ENCODE data around the gene ZNG1A.
"Not testable (repeated sequence)": the region's sequence is repeated elsewhere in the genome, so short reads cannot be mapped to it uniquely, and the experiment has no call there.

ZNG1A gene

DNA sequence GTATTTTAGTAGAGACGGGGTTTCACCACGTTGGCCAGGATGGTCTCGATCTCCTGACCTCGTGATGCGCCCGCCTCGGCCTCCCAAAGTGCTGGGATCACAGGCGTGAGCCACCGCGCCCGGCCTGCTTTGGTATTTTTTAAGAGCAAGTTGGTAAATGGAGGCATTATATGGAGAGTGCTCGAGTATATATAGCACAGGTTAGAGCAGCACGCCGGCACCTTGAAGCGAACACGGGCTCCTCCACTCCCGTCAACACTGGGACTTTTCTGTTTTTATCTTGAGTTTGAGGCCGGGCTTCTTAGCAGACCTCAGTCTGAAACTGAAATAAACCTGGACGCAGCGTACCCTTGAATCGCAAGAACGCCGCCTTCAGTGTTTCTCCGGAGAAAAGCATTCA is 35.0 kb upstream of the ZNG1A start:
- not testable (repeated sequence) for H3K9me3 Mint-ChIP-seq; H3K27ac Mint-ChIP-seq; DNase-seq; H3K36me3 Mint-ChIP-seq (ENCODE audit: low read depth)
- H3K27me3 Mint-ChIP-seq: peaks cover 13% of the 10 kb centered on the region
- peaks cover 12% of the 10 kb centered on the region for H3K4me1 Mint-ChIP-seq (ENCODE audit: low read depth)
- peak overlapping the region; percentile 79 for H3K4me3 Mint-ChIP-seq

DNA sequence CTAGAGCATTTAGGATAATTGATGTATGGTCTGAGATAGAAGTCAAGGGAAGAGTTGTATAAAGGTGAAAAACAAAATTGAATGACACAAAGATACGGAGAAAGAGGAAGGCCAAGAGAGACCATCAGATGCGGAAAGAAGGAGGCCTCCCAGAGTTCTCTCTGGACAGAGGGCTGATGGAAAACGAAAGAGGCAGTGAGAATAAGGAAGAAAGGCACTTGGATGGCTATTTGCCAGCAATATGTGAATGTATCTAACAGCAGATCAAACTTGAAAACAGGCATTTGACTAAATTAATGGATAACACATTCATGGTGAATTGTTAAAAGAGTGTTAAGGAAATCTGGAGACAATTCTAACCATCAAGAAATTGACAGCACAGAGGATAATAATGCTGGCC is 33.4 kb upstream of the ZNG1A start:
- Mint-ChIP-seq H3K27ac (no peak overlapping the region), H3K27me3 (peaks cover 13% of the 10 kb centered on the region), H3K36me3 (ENCODE audit: low read depth) (no peaks in the 10 kb centered on the region), H3K4me3 (no peak overlapping the region), H3K9me3 (no peaks in the 10 kb centered on the region), H3K4me1 (ENCODE audit: low read depth) (peaks cover 12% of the 10 kb centered on the region)
- no peak for DNase-seq

DNA sequence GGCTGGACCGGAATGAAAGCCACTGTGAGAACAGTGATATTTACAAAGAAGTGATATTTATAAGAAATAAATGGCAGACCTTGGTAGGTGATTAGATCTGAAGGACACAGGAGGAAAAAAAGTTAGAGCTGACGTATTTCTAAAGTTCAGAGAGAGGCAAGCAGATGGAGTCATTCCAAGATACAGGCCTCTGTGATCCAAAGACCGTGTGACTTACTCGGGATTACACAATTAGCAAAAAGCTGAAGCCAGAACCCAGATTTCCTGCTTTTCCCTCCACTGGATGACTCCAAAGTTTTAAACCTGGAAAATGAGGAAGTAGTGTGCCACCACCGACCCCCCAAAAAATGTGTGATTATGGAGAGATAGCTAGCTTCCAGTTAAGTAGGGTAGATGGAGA is 32.7 kb upstream of the ZNG1A start:
- peaks cover 9% of the 10 kb centered on the region for H3K27me3 Mint-ChIP-seq
- no peak overlapping the region for H3K4me3 Mint-ChIP-seq
- H3K4me1 Mint-ChIP-seq (ENCODE audit: low read depth): peaks cover 12% of the 10 kb centered on the region
- no peak overlapping the region for H3K27ac Mint-ChIP-seq
- no peak for DNase-seq
- H3K36me3 Mint-ChIP-seq (ENCODE audit: low read depth): no peaks in the 10 kb centered on the region
- H3K9me3 Mint-ChIP-seq: no peaks in the 10 kb centered on the region

DNA sequence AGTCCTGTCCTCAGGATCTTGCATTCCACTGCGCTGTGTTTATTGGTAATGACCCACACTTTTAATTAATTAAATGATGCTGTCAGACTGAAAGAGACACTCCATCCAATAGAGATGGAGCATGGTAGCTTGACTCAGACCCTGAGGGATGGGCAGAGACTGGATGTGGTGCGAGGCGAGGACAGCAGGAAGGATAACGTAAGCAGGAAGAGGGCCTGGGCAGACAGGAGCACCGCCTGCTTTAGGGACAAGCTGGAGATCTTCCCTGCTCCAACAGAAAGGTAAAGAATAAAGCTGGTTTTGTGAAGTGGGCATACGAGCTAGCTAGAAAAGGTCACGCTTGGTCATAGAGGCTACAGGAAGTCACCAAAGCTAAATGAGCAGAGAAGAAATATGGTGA is 32.2 kb upstream of the ZNG1A start:
- peaks cover 6% of the 10 kb centered on the region for H3K27me3 Mint-ChIP-seq

DNA sequence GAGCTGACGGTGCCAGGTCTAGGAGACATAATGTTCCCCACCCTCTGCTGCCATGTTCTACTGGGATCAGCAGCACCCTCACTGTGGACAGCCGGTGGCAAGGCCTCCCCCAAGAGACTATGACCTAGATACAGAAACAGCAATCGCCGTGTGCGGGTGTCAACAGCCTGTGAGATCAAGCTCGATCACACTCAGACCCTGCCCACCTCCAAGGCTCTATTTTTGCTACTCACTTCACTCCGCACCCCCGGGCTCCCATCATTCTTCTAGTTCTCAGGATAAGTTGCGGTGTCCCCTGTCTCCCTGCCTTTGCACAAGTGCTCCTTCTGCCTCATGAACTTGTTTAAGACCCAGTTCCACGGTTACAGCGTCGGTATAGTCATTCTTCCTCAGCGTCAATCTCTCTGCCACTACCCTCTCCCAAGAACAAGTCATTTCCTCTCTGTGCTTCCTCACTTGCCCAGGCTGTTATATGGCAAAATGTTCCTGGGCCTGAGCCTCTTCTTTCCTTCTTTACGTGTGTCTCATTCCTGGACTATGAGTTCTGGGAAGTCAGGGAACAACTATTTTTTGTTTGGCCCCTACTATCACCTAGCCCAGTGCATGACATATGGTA is 30.4 kb upstream of the ZNG1A start:
- no peaks in the 10 kb centered on the region for H3K9me3 Mint-ChIP-seq
- H3K36me3 Mint-ChIP-seq (ENCODE audit: low read depth): no peaks in the 10 kb centered on the region
- DNase-seq: no peak
- peaks cover 3% of the 10 kb centered on the region for H3K4me1 Mint-ChIP-seq (ENCODE audit: low read depth)
- H3K27me3 Mint-ChIP-seq: no peaks in the 10 kb centered on the region
- no peak overlapping the region for H3K4me3 Mint-ChIP-seq
- no peak overlapping the region for H3K27ac Mint-ChIP-seq

More for the DNA sequence above, 32.2 kb upstream of the ZNG1A start:
- no peak for DNase-seq
- Mint-ChIP-seq H3K27ac (no peak overlapping the region), H3K9me3 (no peaks in the 10 kb centered on the region), H3K4me3 (no peak overlapping the region), H3K36me3 (ENCODE audit: low read depth) (no peaks in the 10 kb centered on the region), H3K4me1 (ENCODE audit: low read depth) (peaks cover 12% of the 10 kb centered on the region)

DNA sequence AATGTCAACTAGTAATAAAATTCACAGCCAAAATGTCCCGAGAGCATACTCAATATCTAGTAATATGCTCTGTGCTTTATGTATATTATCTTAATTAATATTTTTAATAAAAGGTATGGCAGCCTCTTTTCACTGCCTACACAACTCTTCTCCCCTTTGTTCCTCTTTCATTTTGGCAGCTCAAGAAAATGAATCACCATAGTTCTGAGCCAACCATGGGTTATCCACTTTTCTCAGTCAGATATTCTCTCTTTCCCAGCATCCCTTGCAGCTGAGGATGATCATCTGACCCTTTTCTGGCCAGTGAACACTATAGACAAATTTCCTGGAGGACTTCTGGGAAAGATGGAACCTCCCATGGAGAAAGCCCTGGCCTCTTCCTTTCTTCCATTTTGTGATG is 27.6 kb upstream of the ZNG1A start:
- no peak overlapping the region for H3K4me3 Mint-ChIP-seq
- H3K36me3 Mint-ChIP-seq (ENCODE audit: low read depth): no peaks in the 10 kb centered on the region
- no peaks in the 10 kb centered on the region for H3K9me3 Mint-ChIP-seq

DNA sequence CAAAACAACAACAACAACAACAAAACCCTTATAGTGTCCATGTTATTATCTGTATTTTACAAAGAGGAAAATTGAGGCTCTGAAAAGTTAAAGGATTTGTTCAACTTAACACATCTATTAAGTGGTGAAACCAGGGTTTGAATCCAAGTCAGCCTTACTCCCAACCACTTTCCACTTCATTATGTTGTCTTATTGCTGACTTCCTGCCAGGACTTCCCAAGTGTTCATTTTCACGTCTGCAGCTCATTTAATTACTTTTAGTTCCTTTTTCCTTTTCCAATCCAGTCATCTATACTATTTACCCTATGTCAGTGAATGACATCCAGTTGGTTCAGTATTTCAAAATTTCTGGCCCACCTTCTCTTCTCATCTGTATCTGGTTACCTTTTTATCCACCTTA is 20.7 kb upstream of the ZNG1A start:
- not testable (repeated sequence) for H3K9me3 Mint-ChIP-seq; H3K27ac Mint-ChIP-seq; H3K4me1 Mint-ChIP-seq (ENCODE audit: low read depth); DNase-seq; H3K36me3 Mint-ChIP-seq (ENCODE audit: low read depth); H3K27me3 Mint-ChIP-seq; H3K4me3 Mint-ChIP-seq

More for the DNA sequence above, 27.6 kb upstream of the ZNG1A start:
- no peaks in the 10 kb centered on the region for H3K27me3 Mint-ChIP-seq
- H3K4me1 Mint-ChIP-seq (ENCODE audit: low read depth): no peaks in the 10 kb centered on the region
- no peak overlapping the region for H3K27ac Mint-ChIP-seq
- no peak for DNase-seq

DNA sequence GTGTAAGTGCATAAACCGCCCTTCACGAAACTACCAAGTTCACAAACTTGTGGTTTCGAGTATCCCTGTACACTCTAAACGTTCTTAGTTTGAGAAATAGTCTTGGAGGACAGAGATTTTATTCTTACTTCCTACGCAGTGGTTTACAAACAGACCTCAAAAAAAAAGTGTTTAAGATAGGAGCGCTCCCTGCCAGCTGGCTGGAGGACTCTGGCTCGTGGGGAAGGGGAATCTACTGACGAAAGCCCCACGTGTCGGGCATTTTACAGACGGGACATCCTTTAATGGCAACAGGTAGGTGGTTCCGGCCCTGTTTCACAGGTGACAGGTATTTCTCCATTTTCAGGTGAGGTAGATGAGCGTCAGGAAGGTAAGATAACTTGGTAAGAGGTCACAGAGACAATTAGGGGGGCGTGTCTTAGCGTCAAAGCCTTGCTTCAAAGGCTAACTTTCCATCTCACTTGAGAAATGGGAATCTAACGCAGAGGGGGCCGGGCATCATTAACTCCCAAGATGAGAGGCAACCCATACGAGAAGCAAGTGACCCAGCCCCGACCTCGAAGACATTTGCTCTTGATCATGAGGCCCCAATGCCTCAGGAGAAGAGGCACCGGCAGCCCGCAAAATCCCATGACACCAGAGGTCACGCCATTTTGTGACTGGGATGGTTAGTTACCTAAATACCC is 573 bp downstream of the ZNG1A start:
- H3K36me3 Mint-ChIP-seq (ENCODE audit: low read depth): peaks cover 15% of the 10 kb centered on the region
- H3K9me3 Mint-ChIP-seq; H3K4me1 Mint-ChIP-seq (ENCODE audit: low read depth); H3K27me3 Mint-ChIP-seq: not testable (repeated sequence)
- H3K27ac Mint-ChIP-seq: peak overlapping the region; percentile 95
- DNase-seq: peak; percentile 34
- H3K4me3 Mint-ChIP-seq: peak overlapping the region; percentile 87

DNA sequence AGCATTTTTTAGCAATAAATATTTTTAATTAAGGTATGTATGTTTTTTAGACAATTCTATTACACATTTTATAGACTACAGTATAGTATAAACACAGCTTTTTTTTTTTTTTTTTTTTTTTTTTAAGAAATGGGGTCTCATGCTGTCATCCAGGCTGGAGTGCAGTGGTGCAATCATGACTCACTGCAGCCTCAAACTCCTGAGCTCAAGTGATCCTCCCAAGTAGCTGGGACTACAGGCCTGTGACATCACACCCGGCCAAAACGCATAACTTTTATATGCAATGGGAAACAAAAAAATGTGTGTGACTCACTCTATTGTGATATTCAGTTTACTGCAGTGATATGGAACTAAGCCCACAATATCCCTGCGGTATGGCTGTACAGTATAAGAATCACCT is 9.1 kb downstream of the ZNG1A start:
- not testable (repeated sequence) for H3K27me3 Mint-ChIP-seq; H3K27ac Mint-ChIP-seq; H3K4me3 Mint-ChIP-seq; H3K4me1 Mint-ChIP-seq (ENCODE audit: low read depth); DNase-seq; H3K9me3 Mint-ChIP-seq
- peaks cover 33% of the 10 kb centered on the region for H3K36me3 Mint-ChIP-seq (ENCODE audit: low read depth)

DNA sequence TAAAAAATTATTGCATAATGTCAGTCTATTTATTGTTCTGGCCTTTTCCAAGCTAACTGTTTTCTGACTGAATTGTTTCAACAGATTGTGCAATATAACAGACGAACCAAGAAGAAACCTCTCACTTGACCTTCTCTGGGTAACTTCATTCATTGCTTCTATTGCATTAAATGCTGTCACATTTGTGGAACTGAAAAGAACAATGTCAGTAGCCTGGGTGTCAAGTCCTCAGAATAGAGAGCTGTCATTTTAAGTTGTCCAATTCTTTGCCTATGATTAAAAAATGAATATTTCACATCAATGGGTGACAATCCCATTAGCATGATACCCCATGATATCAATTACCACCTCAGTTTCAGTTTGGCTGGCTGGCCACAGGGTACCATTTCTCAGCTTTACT is 19.0 kb downstream of the ZNG1A start:
- H3K4me3 Mint-ChIP-seq; DNase-seq; H3K4me1 Mint-ChIP-seq (ENCODE audit: low read depth); H3K9me3 Mint-ChIP-seq; H3K27ac Mint-ChIP-seq; H3K27me3 Mint-ChIP-seq: not testable (repeated sequence)
- peaks cover 12% of the 10 kb centered on the region for H3K36me3 Mint-ChIP-seq (ENCODE audit: low read depth)

DNA sequence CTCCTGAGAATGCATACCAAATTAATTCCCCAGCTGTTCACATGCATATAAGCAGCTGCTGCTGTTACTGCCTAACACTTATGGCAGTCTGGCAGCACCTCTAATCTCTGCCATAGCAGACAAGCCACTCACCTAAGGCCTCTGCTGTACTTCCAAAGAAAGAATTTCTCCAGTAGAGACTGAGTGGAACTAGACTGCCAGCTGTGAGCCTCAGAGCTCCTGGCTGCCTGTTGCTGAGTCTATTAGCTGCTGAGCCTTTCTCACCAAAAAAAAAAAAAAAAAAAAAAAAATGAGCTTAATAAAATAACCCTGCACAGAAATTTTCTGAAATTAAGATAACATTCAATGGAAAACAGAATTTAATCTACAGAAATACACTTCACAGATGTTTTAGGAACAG is 27.7 kb downstream of the ZNG1A start:
- H3K27me3 Mint-ChIP-seq; DNase-seq; H3K4me3 Mint-ChIP-seq; H3K9me3 Mint-ChIP-seq; H3K36me3 Mint-ChIP-seq (ENCODE audit: low read depth); H3K4me1 Mint-ChIP-seq (ENCODE audit: low read depth); H3K27ac Mint-ChIP-seq: not testable (repeated sequence)

DNA sequence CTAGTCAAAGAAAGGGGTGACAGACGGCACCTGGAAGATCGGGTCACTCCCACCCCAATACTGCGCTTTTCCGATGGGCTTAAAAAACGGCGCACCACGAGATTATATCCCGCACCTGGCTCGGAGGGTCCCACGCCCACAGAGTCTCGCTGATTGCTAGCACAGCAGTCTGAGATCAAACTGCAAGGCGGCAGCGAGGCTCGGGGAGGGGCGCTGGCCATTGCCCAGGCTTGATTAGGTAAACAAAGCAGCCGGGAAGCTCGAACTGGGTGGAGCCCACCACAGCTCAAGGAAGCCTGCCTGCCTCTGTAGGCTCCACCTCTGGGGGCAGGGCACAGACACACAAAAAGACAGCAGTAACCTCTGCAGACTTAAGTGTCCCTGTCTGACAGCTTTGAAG is 39.0 kb downstream of the ZNG1A start:
- H3K27ac Mint-ChIP-seq; H3K4me1 Mint-ChIP-seq (ENCODE audit: low read depth); H3K36me3 Mint-ChIP-seq (ENCODE audit: low read depth): not testable (repeated sequence)

DNA sequence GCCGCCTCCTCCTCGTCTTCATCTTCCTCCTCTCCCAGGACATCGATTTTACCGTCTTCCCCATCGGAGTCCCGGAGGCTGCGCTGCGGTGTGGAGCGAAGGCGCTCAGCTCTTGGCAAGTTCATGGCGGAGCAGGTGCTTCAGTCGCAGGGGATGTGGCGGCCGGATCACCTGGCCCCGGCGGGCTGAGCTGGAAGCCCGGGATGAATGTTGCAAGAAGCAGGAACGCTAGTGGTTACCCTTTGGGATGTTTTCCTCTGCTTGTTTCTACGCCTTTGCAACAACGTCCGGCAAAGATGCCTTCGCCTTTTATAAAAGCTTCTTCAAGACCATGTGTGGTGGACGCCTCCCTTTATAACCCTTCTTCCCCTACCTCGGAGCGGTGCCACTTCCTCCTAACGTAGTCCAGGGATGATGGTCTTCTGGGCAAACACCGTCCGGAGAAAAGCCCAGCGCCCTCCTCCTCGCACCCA is 60.8 kb downstream of the ZNG1A start, which contains the start of gene FOXD4:
Gene FOXD4 (minus strand): TSS at position 423 of the 473 bp plus-strand sequence. CDS start 298 bp downstream, at position 125.
- not testable (repeated sequence) for H3K27ac Mint-ChIP-seq; H3K36me3 Mint-ChIP-seq (ENCODE audit: low read depth); DNase-seq; H3K9me3 Mint-ChIP-seq
- Mint-ChIP-seq H3K27me3 (peaks cover 38% of the 10 kb centered on the region), H3K4me3 (peak within 1 kb of the TSS; percentile 54), H3K4me1 (ENCODE audit: low read depth) (peaks cover 22% of the 10 kb centered on the region)

More for the DNA sequence above, 39.0 kb downstream of the ZNG1A start:
- not testable (repeated sequence) for H3K27me3 Mint-ChIP-seq, H3K9me3 Mint-ChIP-seq, H3K4me3 Mint-ChIP-seq, DNase-seq

DNA sequence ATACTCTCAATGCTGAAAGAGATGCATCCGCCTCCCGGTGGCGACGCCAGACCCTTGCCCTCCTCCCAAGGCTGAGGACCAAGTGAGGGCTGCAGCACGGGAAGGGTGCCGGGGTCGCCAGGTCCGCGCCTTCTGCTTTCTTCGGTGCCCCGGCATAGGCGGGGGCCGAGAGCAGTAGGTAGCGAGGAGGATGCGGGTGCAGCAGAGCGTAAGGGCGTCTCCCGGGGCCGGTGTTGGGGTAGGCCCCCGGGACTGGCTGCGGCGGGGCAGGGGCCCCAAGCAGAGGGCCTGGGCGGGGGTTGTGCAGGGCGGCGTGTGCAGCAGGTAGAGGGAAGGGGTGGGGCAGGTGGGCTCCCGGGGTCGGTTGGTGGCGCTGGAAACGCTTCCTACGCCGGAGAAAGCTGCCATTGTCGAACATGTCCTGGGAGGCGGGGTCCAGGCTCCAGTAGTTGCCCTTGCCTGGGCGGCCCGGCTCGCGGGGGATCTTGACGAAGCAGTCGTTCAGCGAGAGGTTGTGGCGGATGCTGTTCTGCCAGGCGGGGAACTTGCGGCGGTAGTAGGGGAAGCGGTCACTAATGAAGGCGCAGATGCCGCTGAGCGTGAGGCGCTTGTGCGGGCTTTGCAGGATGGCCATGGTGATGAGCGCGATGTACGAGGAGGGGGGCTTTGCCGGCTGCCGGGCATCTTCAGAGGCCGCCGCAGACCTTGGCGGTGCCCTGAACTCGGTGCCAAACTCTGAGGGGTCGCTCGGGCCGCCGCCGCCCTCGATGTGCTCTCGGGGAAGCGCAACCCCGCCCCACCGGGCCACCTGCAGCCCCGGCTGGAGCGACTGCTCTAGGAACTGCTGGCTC is 61.5 kb downstream of the ZNG1A start:
- not testable (repeated sequence) for H3K9me3 Mint-ChIP-seq; H3K27ac Mint-ChIP-seq; H3K36me3 Mint-ChIP-seq (ENCODE audit: low read depth)
- peak overlapping the region; percentile 54 for H3K4me3 Mint-ChIP-seq
- H3K27me3 Mint-ChIP-seq: peaks cover 44% of the 10 kb centered on the region
- peak; percentile 51 for DNase-seq
- peaks cover 25% of the 10 kb centered on the region for H3K4me1 Mint-ChIP-seq (ENCODE audit: low read depth)
